Airway epithelial cell (primary cell): ENCODE results near the gene TBX3. TPM values are rescaled to one million over a fixed set of nuclear protein-coding genes. Genes with fewer than 3 reads are reported as not detected.

ENCODE experiments used
- total RNA-seq: library from RNA; depleted of rRNA; stranded (reverse); fragments of >200 nt; gene quantifications from 2 replicates; pipeline ENCODE4 v1.2.3, GENCODE V29; 2015

TBX3 gene
- total RNA-seq, result 3.7 and 4.2 TPM in 2 replicates

GRCh38 chr12:114684098-114684869 lies at the start of gene TBX3:
Gene TBX3, minus strand, starts transcription at chr12:114684175. Its CDS starts 975 bp downstream, at chr12:114683200.

